Brain microvascular endothelial cell (primary cell): ENCODE results near the gene TRAF5.
"Not testable (repeated sequence)": the region's sequence is repeated elsewhere in the genome, so short reads cannot be mapped to it uniquely, and the experiment has no call there.

Source experiments
- DNase-seq: peaks from one replicate; pipeline ENCODE4 v3.0.0-alpha.2; 2020
- H3K27ac ChIP-seq: fragments of 250-450 bp; sonication (Bioruptor Pico); 2 replicates; pipeline ENCODE4 v1.5.1; 2020; ENCODE audit warnings: mild to moderate bottlenecking, moderate library complexity
- H3K27me3 ChIP-seq: fragments of 250-450 bp; sonication (Bioruptor Pico); replicated peaks from 2 replicates; pipeline ENCODE4 v1.5.1; 2020; ENCODE audit warnings: mild to moderate bottlenecking
- H3K36me3 ChIP-seq: fragments of 250-450 bp; sonication (Bioruptor Pico); replicated peaks from 2 replicates; pipeline ENCODE4 v1.5.1; 2020; ENCODE audit warnings: mild to moderate bottlenecking
- H3K4me3 ChIP-seq: 2 replicates; pipeline ENCODE4 v1.5.1; 2011; ENCODE audit warnings: low read depth, mild to moderate bottlenecking, control low read depth, low read length, moderate library complexity
- CTCF ChIP-seq: IDR thresholded peaks from 2 replicates; pipeline ENCODE4 v1.5.1; 2011; ENCODE audit warnings: low read depth, mild to moderate bottlenecking, moderate library complexity, low read length, control low read depth, inconsistent platforms; ENCODE audit errors: missing control alignments
- in situ Hi-C: cut with HindIII; loops from 2 replicates; pipeline ENCODE4 v1.10.0; 2017; ENCODE audit warnings: low sequenced_read_pairs, low pct_ligation_motif_present

Gene TRAF5

GRCh38 chr1:211384524-211384923 lies 57.9 kb downstream of the TRAF5 start:
- Histone ChIP-seq H3K36me3 (no peaks in the 10 kb centered on the region), H3K27me3 (no peaks in the 10 kb centered on the region), H3K4me3 (no peak overlapping the region), H3K27ac (no peak overlapping the region)
- no peak for DNase-seq
- no peak for TF ChIP-seq CTCF
- in situ Hi-C loops = no loop called here

- no peak for TF ChIP-seq CTCF
- H3K27me3 ChIP-seq = no peaks in the 10 kb centered on the region
- in situ Hi-C loops = no loop called here
- H3K27ac ChIP-seq = no peak overlapping the region
- H3K4me3 ChIP-seq = no peak overlapping the region
- no peak for DNase-seq
- H3K36me3 ChIP-seq = no peaks in the 10 kb centered on the region
These were observed 60.3 kb downstream of the TRAF5 start for GRCh38 chr1:211386921-211387320.

GRCh38 chr1:211390829-211391228 lies 64.2 kb downstream of the TRAF5 start:
- H3K36me3 ChIP-seq, in situ Hi-C loops, DNase-seq: not testable (repeated sequence)

GRCh38 chr1:211393203-211393602 lies 66.6 kb downstream of the TRAF5 start:
- Histone ChIP-seq H3K4me3 (no peak overlapping the region), H3K27ac (no peak overlapping the region), H3K36me3 (no peaks in the 10 kb centered on the region), H3K27me3 (no peaks in the 10 kb centered on the region)
- in situ Hi-C loops = no loop called here
- TF ChIP-seq CTCF = no peak
- no peak for DNase-seq

More at GRCh38 chr1:211390829-211391228, 64.2 kb downstream of the TRAF5 start:
- not testable (repeated sequence) for H3K27ac ChIP-seq, H3K4me3 ChIP-seq, H3K27me3 ChIP-seq

- H3K27ac ChIP-seq, DNase-seq, H3K36me3 ChIP-seq, H3K27me3 ChIP-seq, H3K4me3 ChIP-seq, in situ Hi-C loops: not testable (repeated sequence)
These were observed 71.8 kb downstream of the TRAF5 start for GRCh38 chr1:211398266-211398930.

- H3K4me3 ChIP-seq, DNase-seq, in situ Hi-C loops, H3K27me3 ChIP-seq, H3K27ac ChIP-seq, H3K36me3 ChIP-seq: not testable (repeated sequence)
These were observed 73.3 kb downstream of the TRAF5 start for GRCh38 chr1:211399851-211400393.

- H3K27ac ChIP-seq, H3K36me3 ChIP-seq, DNase-seq, H3K27me3 ChIP-seq, in situ Hi-C loops, H3K4me3 ChIP-seq: not testable (repeated sequence)
These were observed 75.1 kb downstream of the TRAF5 start for GRCh38 chr1:211401751-211402150.

GRCh38 chr1:211406086-211406485 lies 79.5 kb downstream of the TRAF5 start:
- H3K27me3 ChIP-seq, H3K4me3 ChIP-seq, H3K36me3 ChIP-seq, H3K27ac ChIP-seq, DNase-seq, in situ Hi-C loops: not testable (repeated sequence)

GRCh38 chr1:211407749-211408148 lies 81.1 kb downstream of the TRAF5 start:
- DNase-seq, H3K27me3 ChIP-seq, H3K36me3 ChIP-seq, H3K4me3 ChIP-seq, in situ Hi-C loops, H3K27ac ChIP-seq: not testable (repeated sequence)
